Esophagus squamous epithelium (tissue), 4 donors: ENCODE measurements around the gene REX1BD.

ENCODE experiments used
- CTCF ChIP-seq, 6 experiments: fragments of 450-650 bp in 4 of 6; fragments of 200-600 bp in 2 of 6; sonication (generic) in 2 of 6; IDR thresholded peaks; one replicate each; pipeline ENCODE4 v1.5.1; 2016 to 2019; ENCODE audit warnings: antibody characterized with exemption in 6 of 6, mild to moderate bottlenecking in 4 of 6, moderate library complexity in 4 of 6
- POLR2A ChIP-seq, 4 donors: fragments of 450-650 bp; IDR thresholded peaks; one replicate each; pipeline ENCODE4 v1.6.1; 2017; ENCODE audit warnings: antibody characterized with exemption in 4 of 4, mild to moderate bottlenecking in 4 of 4, moderate library complexity in 3 of 4

DNA sequence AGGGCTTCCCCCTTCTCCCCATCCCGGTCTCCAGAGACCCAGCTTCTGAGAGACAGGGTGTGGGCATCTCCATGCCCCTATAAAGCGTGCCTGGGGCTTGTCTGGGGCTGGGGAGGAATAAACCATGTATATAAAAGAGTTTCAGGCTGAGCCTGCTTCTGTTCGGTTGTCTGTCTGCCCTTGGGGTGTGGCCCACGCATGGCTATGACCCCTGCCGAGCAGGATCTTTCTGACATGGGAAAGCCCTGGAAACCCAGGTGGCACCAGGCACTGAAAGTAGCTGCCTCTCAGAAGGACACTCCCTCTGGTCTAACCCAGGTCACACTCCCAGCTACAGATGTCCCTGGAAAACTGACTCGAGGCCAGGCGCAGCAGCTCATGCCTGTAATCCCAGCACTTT, 32.3 kb downstream of the REX1BD start:
- no peak for TF ChIP-seq CTCF (IDR thresholded peaks at IDR 0.05)
- TF ChIP-seq POLR2A (IDR thresholded peaks at IDR 0.05) = no peak
